ENCODE measurements around the gene AMN. TPM values are rescaled to one million over a fixed set of nuclear protein-coding genes. Genes with fewer than 3 reads are reported as not detected.

The AMN gene
- total RNA-seq, 2 experiments from 2014 or later, result 2.6 to 2.8 TPM

DNA sequence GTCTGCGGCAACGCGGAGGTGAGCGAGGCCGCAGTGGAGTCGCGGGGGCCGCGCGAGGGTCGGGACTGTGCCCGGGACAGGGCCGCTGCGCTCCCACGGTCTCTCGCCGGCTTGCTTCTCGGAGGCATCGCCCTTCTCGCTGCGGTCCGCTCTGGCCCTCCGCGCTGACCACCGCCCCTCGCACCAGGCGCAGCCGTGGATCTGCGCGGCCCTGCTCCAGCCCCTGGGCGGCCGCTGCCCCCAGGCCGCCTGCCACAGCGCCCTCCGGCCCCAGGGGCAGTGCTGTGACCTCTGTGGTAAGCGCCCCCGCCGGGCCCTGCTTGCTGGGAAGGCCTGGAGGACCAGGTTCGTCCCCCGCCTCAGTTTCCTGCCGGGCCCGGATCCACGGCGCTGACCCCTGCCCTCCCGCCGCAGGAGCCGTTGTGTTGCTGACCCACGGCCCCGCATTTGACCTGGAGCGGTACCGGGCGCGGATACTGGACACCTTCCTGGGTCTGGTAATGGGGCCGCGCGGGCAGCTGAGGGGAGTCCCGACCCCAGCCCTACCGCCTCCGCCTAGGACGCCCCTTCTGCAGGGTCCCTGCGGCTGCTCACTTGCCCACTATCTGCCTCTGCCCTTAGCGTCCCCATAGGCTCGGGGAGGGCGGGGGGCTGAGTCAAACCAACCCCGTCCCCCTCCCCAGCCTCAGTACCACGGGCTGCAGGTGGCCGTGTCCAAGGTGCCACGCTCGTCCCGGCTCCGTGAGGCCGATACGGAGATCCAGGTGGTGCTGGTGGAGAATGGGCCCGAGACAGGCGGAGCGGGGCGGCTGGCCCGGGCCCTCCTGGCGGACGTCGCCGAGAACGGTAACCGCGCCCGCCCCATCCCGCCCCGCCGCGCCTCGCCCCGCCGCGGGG, 7.0 kb downstream of the AMN start:
- peaks cover 31% of the 10 kb centered on the region for H3K4me1 ChIP-seq (ENCODE audit: insufficient read depth, low read length)
- Mint-ChIP-seq H3K27ac (no peak overlapping the region), H3K36me3 (ENCODE audit: low read depth) (no peaks in the 10 kb centered on the region), H3K4me3 (no peak overlapping the region), H3K9me3 (no peaks in the 10 kb centered on the region), H3K27me3 (peaks cover 23% of the 10 kb centered on the region), H3K4me1 (ENCODE audit: low read depth) (peaks cover 11% of the 10 kb centered on the region)
- POLR2A ChIA-PET, result no interaction called here
- CTCF ChIA-PET, result no interaction called here
- no peaks in the 10 kb centered on the region for H3K36me3 ChIP-seq (ENCODE audit: insufficient read depth, low read length)
- no peak for TF ChIP-seq CTCF (IDR thresholded peaks at IDR 0.05)
- no peak overlapping the region for H3K27ac ChIP-seq (ENCODE audit: low read depth in 1 of 2, low read length in 2 of 2)
- H3K9me3 ChIP-seq (ENCODE audit: control insufficient read depth in 1 of 2, insufficient read depth in 1 of 2, low read length in 2 of 2), result peaks cover 0 to 19% of the 10 kb centered on the region in 2 experiments
- DNase-seq (no peak), ATAC-seq (ENCODE audit: poor library complexity) (no peak)
- peaks cover 35% of the 10 kb centered on the region in 2 experiments for H3K27me3 ChIP-seq (ENCODE audit: control insufficient read depth in 1 of 2, insufficient read depth in 2 of 2, low read length in 2 of 2)
- intact Hi-C loops (cut with DNase I, micrococcal nuclease), result loop anchor here in 1 of 2 experiments (5.0 to 10.0 kb wide), 2 partner anchors 335 to 407 kb away; partner anchors contain the start of gene RCOR1
- peak overlapping the region; percentile 36 for H3K4me3 ChIP-seq (ENCODE audit: low read length)

- Histone ChIP-seq H3K36me3 (ENCODE audit: insufficient read depth, low read length) (no peaks in the 10 kb centered on the region), H3K9me3 (ENCODE audit: control insufficient read depth in 1 of 2, insufficient read depth in 1 of 2, low read length in 2 of 2) (peaks cover 0 to 19% of the 10 kb centered on the region in 2 experiments), H3K4me1 (ENCODE audit: insufficient read depth, low read length) (peaks cover 29% of the 10 kb centered on the region), H3K27ac (ENCODE audit: low read depth in 1 of 2, low read length in 2 of 2) (no peak overlapping the region), H3K27me3 (ENCODE audit: control insufficient read depth in 1 of 2, insufficient read depth in 2 of 2, low read length in 2 of 2) (peaks cover 30 to 31% of the 10 kb centered on the region in 2 experiments), H3K4me3 (ENCODE audit: low read length) (no peak overlapping the region)
- H3K36me3 Mint-ChIP-seq (ENCODE audit: low read depth), result no peaks in the 10 kb centered on the region
- H3K27ac Mint-ChIP-seq, result no peak overlapping the region
- H3K27me3 Mint-ChIP-seq, result peaks cover 20% of the 10 kb centered on the region
- peak in 2 of 14 experiments; percentile 12 to 44 for DNase-seq
- no peak for TF ChIP-seq CTCF (IDR thresholded peaks at IDR 0.05)
- no peak for ATAC-seq (ENCODE audit: poor library complexity)
- intact Hi-C loops (cut with DNase I, micrococcal nuclease), result no loop called here
- ChIA-PET POLR2A (interaction anchor here (0.6 kb wide), 1 partner anchor 403 kb away, joined by 3 read pairs; no protein-coding TSS in a partner anchor), CTCF (no interaction called here)
- peaks cover 10% of the 10 kb centered on the region for H3K4me1 Mint-ChIP-seq (ENCODE audit: low read depth)
- H3K4me3 Mint-ChIP-seq, result no peak overlapping the region
- H3K9me3 Mint-ChIP-seq, result no peaks in the 10 kb centered on the region
Measured at GRCh38 chr14:102930138-102930752, 7.8 kb downstream of the AMN start.

DNA sequence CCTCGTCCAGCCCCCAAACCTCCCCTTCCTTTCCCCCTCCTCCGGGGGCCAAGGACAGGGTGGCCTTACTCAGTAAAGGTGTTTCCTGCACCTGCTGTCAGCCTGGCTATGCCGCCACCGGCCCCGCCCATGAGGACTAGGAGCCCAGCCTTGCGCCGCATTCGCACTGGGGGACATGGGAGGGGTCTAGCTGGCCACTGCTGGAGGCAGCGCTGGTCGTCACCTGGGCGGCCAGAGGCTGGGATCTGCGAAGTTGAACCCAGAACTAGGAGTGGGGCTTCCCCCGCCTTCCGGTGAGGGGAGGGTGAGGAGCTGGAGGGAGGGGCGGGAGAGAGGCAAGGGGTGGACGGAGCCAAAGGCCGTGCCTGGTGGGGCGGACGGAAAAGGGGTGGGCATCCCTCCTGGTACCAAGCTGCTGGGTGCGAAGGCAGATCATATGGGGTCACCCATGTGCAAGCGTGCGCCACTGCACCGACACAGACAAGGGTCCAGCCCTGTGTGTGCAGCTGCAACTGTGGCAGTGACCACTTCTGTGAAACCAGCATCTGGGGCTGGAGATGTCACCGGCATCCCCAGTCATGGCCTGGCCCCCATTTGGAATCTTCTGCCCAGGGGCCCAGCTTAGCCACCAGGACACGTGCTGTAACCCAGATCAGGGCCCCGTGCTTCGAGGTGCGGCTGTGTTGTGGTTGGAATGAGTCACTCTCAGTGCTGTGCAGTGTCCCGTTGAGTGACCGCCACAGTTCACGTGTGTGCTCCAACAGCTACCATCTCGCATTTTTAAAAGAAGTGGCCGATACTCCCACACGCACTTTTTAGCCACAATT, 8.5 kb downstream of the AMN start:
- no peaks in the 10 kb centered on the region for H3K9me3 Mint-ChIP-seq
- H3K36me3 Mint-ChIP-seq (ENCODE audit: low read depth), result no peaks in the 10 kb centered on the region
- Histone ChIP-seq H3K36me3 (ENCODE audit: insufficient read depth, low read length) (no peaks in the 10 kb centered on the region), H3K4me1 (ENCODE audit: insufficient read depth, low read length) (peaks cover 29% of the 10 kb centered on the region), H3K27me3 (ENCODE audit: control insufficient read depth in 1 of 2, insufficient read depth in 2 of 2, low read length in 2 of 2) (peaks cover 25 to 29% of the 10 kb centered on the region in 2 experiments), H3K27ac (ENCODE audit: low read depth in 1 of 2, low read length in 2 of 2) (no peak overlapping the region), H3K9me3 (ENCODE audit: control insufficient read depth in 1 of 2, insufficient read depth in 1 of 2, low read length in 2 of 2) (peaks cover 0 to 19% of the 10 kb centered on the region in 2 experiments), H3K4me3 (ENCODE audit: low read length) (no peak overlapping the region)
- CTCF ChIA-PET, result no interaction called here
- peak overlapping the region; percentile 30 for H3K4me3 Mint-ChIP-seq
- ATAC-seq (ENCODE audit: poor library complexity) (no peak), DNase-seq (no peak)
- POLR2A ChIA-PET, result interaction anchor here (0.6 kb wide), 1 partner anchor 402 kb away, joined by 3 read pairs; no protein-coding TSS in a partner anchor
- TF ChIP-seq CTCF (IDR thresholded peaks at IDR 0.05), result no peak
- peaks cover 7% of the 10 kb centered on the region for H3K4me1 Mint-ChIP-seq (ENCODE audit: low read depth)
- intact Hi-C loops (cut with DNase I, micrococcal nuclease), result no loop called here
- H3K27me3 Mint-ChIP-seq, result peaks cover 16% of the 10 kb centered on the region
- H3K27ac Mint-ChIP-seq, result no peak overlapping the region

Measured in CD4-positive, alpha-beta T cell (primary cell).